Measurements from ENCODE around the gene MEA1. TPM values are rescaled to one million over a fixed set of nuclear protein-coding genes. Genes with fewer than 3 reads are reported as not detected.

Gene MEA1
- total and polyA plus RNA-seq, 5 experiments from 2014 or later = 33.9 to 90.9 (median 73.4) TPM

GRCh38 chr6:42968126-42968701 lies 45.5 kb downstream of the MEA1 start:
- H3K27ac Mint-ChIP-seq = no peak overlapping the region
- POLR2A ChIA-PET = interaction anchor here (0.7 to 2.4 kb wide), 4 partner anchors 12 to 677 kb away, joined by 3 to 9 read pairs (median 3); partner anchors contain the start of genes KLHDC3, MEA1, PEX6 and PPP2R5D

GRCh38 chr6:42967228-42967627 lies 46.5 kb downstream of the MEA1 start:
- no peak overlapping the region for H3K4me3 Mint-ChIP-seq
- H3K27me3 Mint-ChIP-seq = no peaks in the 10 kb centered on the region
- no peak for DNase-seq
- H3K36me3 Mint-ChIP-seq = peaks cover 0 to 35% (median 0%) of the 10 kb centered on the region in 3 donors
- peaks cover 0 to 14% (median 5%) of the 10 kb centered on the region in 4 donors for H3K4me1 Mint-ChIP-seq
- POLR2A ChIA-PET = interaction anchor here (1.0 to 2.4 kb wide), 2 partner anchors 13 to 46 kb away, joined by 3 to 9 read pairs; partner anchors contain the start of genes KLHDC3, MEA1 and PEX6
- H3K27ac Mint-ChIP-seq = no peak overlapping the region
- no peaks in the 10 kb centered on the region for H3K9me3 Mint-ChIP-seq
- ATAC-seq = no peak

More at GRCh38 chr6:42968126-42968701, 45.5 kb downstream of the MEA1 start:
- Mint-ChIP-seq H3K4me1 (peaks cover 0 to 8% (median 6%) of the 10 kb centered on the region in 4 donors), H3K4me3 (no peak overlapping the region), H3K27me3 (no peaks in the 10 kb centered on the region), H3K36me3 (peaks cover 0 to 32% (median 0%) of the 10 kb centered on the region in 3 donors), H3K9me3 (no peaks in the 10 kb centered on the region)
- no peak for ATAC-seq
- DNase-seq = no peak

- Mint-ChIP-seq H3K27me3 (peaks cover 0 to 2% (median 0%) of the 10 kb centered on the region in 5 donors), H3K27ac (no peak overlapping the region), H3K4me3 (no peak overlapping the region), H3K4me1 (peaks cover 0 to 11% (median 7%) of the 10 kb centered on the region in 4 donors), H3K9me3 (no peaks in the 10 kb centered on the region), H3K36me3 (peaks cover 0 to 36% (median 0%) of the 10 kb centered on the region in 3 donors)
- POLR2A ChIA-PET = interaction anchor here (0.9 to 2.6 kb wide), 3 partner anchors 14 to 37 kb away, joined by 4 to 16 read pairs (median 9); partner anchors contain the start of genes CNPY3 and PEX6
- DNase-seq (no peak), ATAC-seq (no peak)
Measured at GRCh38 chr6:42966571-42966970, 47.2 kb downstream of the MEA1 start.

GRCh38 chr6:42963855-42964605 lies 49.7 kb downstream of the MEA1 start:
- H3K36me3 Mint-ChIP-seq = peaks cover 0 to 36% (median 0%) of the 10 kb centered on the region in 3 donors
- peak overlapping the region in 2 of 10 donors; percentile 65 to 66 for H3K27ac Mint-ChIP-seq
- peaks cover 16 to 27% (median 21%) of the 10 kb centered on the region in 4 donors for H3K4me1 Mint-ChIP-seq
- peak in 4 of 10 donors; percentile 10 to 44 (median 29) for DNase-seq
- H3K27me3 Mint-ChIP-seq = peaks cover 0 to 2% (median 0%) of the 10 kb centered on the region in 5 donors
- POLR2A ChIA-PET = interaction anchor here (1.5 to 2.6 kb wide), 3 partner anchors 15 to 180 kb away, joined by 4 to 16 read pairs (median 10); partner anchors contain the start of genes CNPY3 and PEX6
- no peaks in the 10 kb centered on the region for H3K9me3 Mint-ChIP-seq
- peak overlapping the region in 1 of 10 donors; percentile 6 for H3K4me3 Mint-ChIP-seq
- ATAC-seq = no peak

GRCh38 chr6:42963179-42963854 lies 50.4 kb downstream of the MEA1 start:
- Mint-ChIP-seq H3K27me3 (peaks cover 0 to 2% (median 0%) of the 10 kb centered on the region in 5 donors), H3K27ac (no peak overlapping the region), H3K36me3 (peaks cover 0 to 36% (median 0%) of the 10 kb centered on the region in 3 donors), H3K9me3 (no peaks in the 10 kb centered on the region), H3K4me1 (peaks cover 15 to 28% (median 21%) of the 10 kb centered on the region in 4 donors), H3K4me3 (no peak overlapping the region)
- POLR2A ChIA-PET = interaction anchor here (1.5 kb wide), 1 partner anchor 181 kb away, joined by 4 read pairs; no protein-coding TSS in a partner anchor
- no peak for ATAC-seq
- no peak for DNase-seq

- POLR2A ChIA-PET = interaction anchor here (0.8 to 1.5 kb wide), 2 partner anchors 33 to 181 kb away, joined by 3 to 4 read pairs; no protein-coding TSS in a partner anchor
- no peak for DNase-seq
- peak overlapping the region in 1 of 10 donors; percentile 41 for H3K27ac Mint-ChIP-seq
Measured at GRCh38 chr6:42962502-42963178, 51.1 kb downstream of the MEA1 start.

GRCh38 chr6:42962096-42962495 lies 51.6 kb downstream of the MEA1 start:
- DNase-seq (no peak), ATAC-seq (no peak)
- H3K4me3 Mint-ChIP-seq = peak overlapping the region in 6 of 10 donors; percentile 16 to 93 (median 40)
- peaks cover 13 to 28% (median 21%) of the 10 kb centered on the region in 4 donors for H3K4me1 Mint-ChIP-seq
- POLR2A ChIA-PET = interaction anchor here (0.8 to 1.5 kb wide), 2 partner anchors 32 to 182 kb away, joined by 3 to 4 read pairs; no protein-coding TSS in a partner anchor
- peak overlapping the region in 3 of 10 donors; percentile 29 to 77 (median 47) for H3K27ac Mint-ChIP-seq
- no peaks in the 10 kb centered on the region for H3K9me3 Mint-ChIP-seq
- H3K36me3 Mint-ChIP-seq = peaks cover 0 to 28% (median 0%) of the 10 kb centered on the region in 3 donors
- peaks cover 0 to 2% (median 0%) of the 10 kb centered on the region in 5 donors for H3K27me3 Mint-ChIP-seq

More at GRCh38 chr6:42962502-42963178, 51.1 kb downstream of the MEA1 start:
- Mint-ChIP-seq H3K36me3 (peaks cover 0 to 33% (median 0%) of the 10 kb centered on the region in 3 donors), H3K4me1 (peaks cover 15 to 28% (median 21%) of the 10 kb centered on the region in 4 donors), H3K4me3 (peak overlapping the region in 4 of 10 donors; percentile 17 to 53 (median 32)), H3K27me3 (peaks cover 0 to 2% (median 0%) of the 10 kb centered on the region in 5 donors), H3K9me3 (no peaks in the 10 kb centered on the region)
- no peak for ATAC-seq

Other genes starting within 250 kb of the MEA1 start
- 10 to 100 TPM; 38.6 to 39.9 TPM for gene BICRAL, start 231.9 kb downstream of the MEA1 start, total RNA-seq
- 1 to 10 TPM; 3.6 to 6.3 (median 4.2) TPM for gene BICRAL, start 231.9 kb downstream of the MEA1 start, polyA plus RNA-seq
- 100 to 1,000 TPM; 113 to 135 TPM for gene RPL7L1, start 134.3 kb downstream of the MEA1 start, total RNA-seq
- gene RPL7L1, start 134.3 kb downstream of the MEA1 start, polyA plus RNA-seq = 10 to 100 TPM; 65.3 to 87.9 (median 67.4) TPM
- not detected for gene PTCRA, start 97.9 kb downstream of the MEA1 start, total RNA-seq
- gene PTCRA, start 97.9 kb downstream of the MEA1 start, polyA plus RNA-seq = not detected
- gene CNPY3, start 84.5 kb downstream of the MEA1 start, total RNA-seq = 100 to 1,000 TPM; 102 to 103 TPM
- 100 to 1,000 TPM in 2 of 3 donors, 10 to 100 TPM in 1; 90.3 to 158 (median 124) TPM for gene CNPY3, start 84.5 kb downstream of the MEA1 start, polyA plus RNA-seq
- 1 to 10 TPM; 1.9 to 2.1 TPM for gene GNMT, start 53.2 kb downstream of the MEA1 start, total RNA-seq
- under 1 TPM in 2 of 3 donors, not detected in 1; 0.19 to 0.34 TPM for gene GNMT, start 53.2 kb downstream of the MEA1 start, polyA plus RNA-seq
- gene PEX6, start 34.8 kb downstream of the MEA1 start, total RNA-seq = 10 to 100 TPM; 34.5 to 38.3 TPM
- gene PEX6, start 34.8 kb downstream of the MEA1 start, polyA plus RNA-seq = 10 to 100 TPM; 17.6 to 30.8 (median 23.6) TPM
- gene PPP2R5D, start 29.4 kb downstream of the MEA1 start, total RNA-seq = 10 to 100 TPM; 27.0 to 32.4 TPM
- gene PPP2R5D, start 29.4 kb downstream of the MEA1 start, polyA plus RNA-seq = 10 to 100 TPM; 11.6 to 29.8 (median 17.6) TPM
- gene KLHDC3, start 303 bp upstream of the MEA1 start, total RNA-seq = 10 to 100 TPM; 71.6 to 77.3 TPM
- 100 to 1,000 TPM; 107 to 136 (median 117) TPM for gene KLHDC3, start 303 bp upstream of the MEA1 start, polyA plus RNA-seq
- 10 to 100 TPM; 53.9 to 55.5 TPM for gene RRP36, start 7.7 kb upstream of the MEA1 start, total RNA-seq
- 10 to 100 TPM; 52.7 to 74.5 (median 57.8) TPM for gene RRP36, start 7.7 kb upstream of the MEA1 start, polyA plus RNA-seq
- 10 to 100 TPM; 13.2 to 14.4 TPM for gene CUL7, start 39.9 kb upstream of the MEA1 start, total RNA-seq
- gene CUL7, start 39.9 kb upstream of the MEA1 start, polyA plus RNA-seq = 1 to 10 TPM; 1.6 to 3.5 (median 1.6) TPM
- 10 to 100 TPM; 58.1 to 59.3 TPM for gene MRPL2, start 45.5 kb upstream of the MEA1 start, total RNA-seq
- gene MRPL2, start 45.5 kb upstream of the MEA1 start, polyA plus RNA-seq = 10 to 100 TPM; 40.7 to 69.9 (median 59.5) TPM
- 10 to 100 TPM; 57.2 to 64.6 TPM for gene KLC4, start 45.7 kb upstream of the MEA1 start, total RNA-seq
- 10 to 100 TPM in 2 of 3 donors, 1 to 10 TPM in 1; 9.9 to 12.7 (median 10.9) TPM for gene KLC4, start 45.7 kb upstream of the MEA1 start, polyA plus RNA-seq
- gene PTK7, start 62.4 kb upstream of the MEA1 start, total RNA-seq = 10 to 100 TPM; 19.4 to 22.2 TPM
- gene PTK7, start 62.4 kb upstream of the MEA1 start, polyA plus RNA-seq = 10 to 100 TPM in 1 of 3 donors, 1 to 10 TPM in 1, not detected in 1; 6.5 to 10.3 TPM
- 10 to 100 TPM; 26.5 to 27.3 TPM for gene SRF, start 157.3 kb upstream of the MEA1 start, total RNA-seq
- 1 to 10 TPM; 3.9 to 6.9 (median 5.2) TPM for gene SRF, start 157.3 kb upstream of the MEA1 start, polyA plus RNA-seq
- gene CUL9, start 168.2 kb upstream of the MEA1 start, total RNA-seq = 100 to 1,000 TPM; 101 to 110 TPM
- 10 to 100 TPM in 2 of 3 donors, 1 to 10 TPM in 1; 6.8 to 10.4 (median 10.3) TPM for gene CUL9, start 168.2 kb upstream of the MEA1 start, polyA plus RNA-seq
- gene DNPH1, start 215.5 kb upstream of the MEA1 start, total RNA-seq = 10 to 100 TPM; 45.9 to 53.8 TPM
- 100 to 1,000 TPM; 109 to 173 (median 121) TPM for gene DNPH1, start 215.5 kb upstream of the MEA1 start, polyA plus RNA-seq
- not detected for gene TTBK1, start 229.5 kb upstream of the MEA1 start, total RNA-seq
- gene TTBK1, start 229.5 kb upstream of the MEA1 start, polyA plus RNA-seq = not detected